Subcutaneous adipose tissue (tissue), 4 donors: ENCODE measurements around the gene TMED7. TPM values are rescaled to one million over a fixed set of nuclear protein-coding genes. Genes with fewer than 3 reads are reported as not detected.

Source experiments
- CTCF ChIP-seq: fragments of 450-650 bp; IDR thresholded peaks from one replicate; pipeline ENCODE4 v1.5.1; 2016; ENCODE audit warnings: low read depth, mild to moderate bottlenecking, control low read depth, antibody characterized with exemption, moderate library complexity
- total RNA-seq, 4 donors: library from RNA; depleted of rRNA; stranded (reverse); fragments of >200 nt; gene quantifications; one replicate each; pipeline ENCODE4 v1.1.0, GENCODE V29; 2016

The TMED7 gene
- total RNA-seq, 4 donors from 2014 or later, result 75.1 to 141 (median 77.4) TPM

DNA sequence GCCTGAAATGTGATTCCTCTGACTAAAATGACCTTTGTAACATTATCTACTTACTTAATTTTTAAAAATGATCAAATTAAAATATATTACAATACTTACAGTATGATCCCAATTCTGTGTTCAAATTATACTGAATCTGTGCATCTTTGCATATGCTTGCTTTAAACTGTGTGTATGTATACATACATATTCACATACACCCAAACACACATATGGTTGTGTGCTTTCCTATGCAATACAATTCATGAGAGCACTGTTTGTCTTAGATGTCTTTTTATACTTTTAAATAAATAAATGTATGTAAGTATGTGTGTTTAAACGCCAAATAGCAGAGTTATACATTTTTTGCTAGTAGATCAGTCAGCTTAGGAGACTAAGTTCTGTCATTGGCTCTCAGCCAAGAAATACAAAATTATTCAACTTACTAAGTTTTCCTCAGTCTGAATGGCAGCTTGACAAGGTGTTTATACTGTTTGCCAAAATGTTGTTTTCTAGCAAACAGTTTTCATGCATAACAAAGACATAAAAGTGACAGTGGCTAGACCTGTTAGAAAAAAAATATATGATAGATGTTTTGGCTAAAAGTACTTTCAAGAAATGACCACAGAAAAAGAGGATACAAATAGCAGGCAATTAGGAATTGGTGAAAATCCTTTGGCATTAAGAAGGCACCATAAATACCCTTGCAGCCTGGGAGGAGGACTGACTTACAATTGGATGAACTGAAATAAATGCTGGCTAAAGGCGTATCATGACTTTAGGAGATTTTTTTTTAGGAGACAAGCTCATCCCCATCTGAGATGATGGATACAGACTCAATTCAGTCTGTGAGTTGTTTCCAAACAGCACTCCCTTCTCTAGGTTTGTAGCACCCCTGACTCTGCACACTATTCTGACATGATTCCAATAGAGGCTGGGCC, 31.4 kb downstream of the TMED7 start:
- TF ChIP-seq CTCF, result no peak

- TF ChIP-seq CTCF, result no peak
Measured at GRCh38 chr5:115589043-115589442, 36.8 kb downstream of the TMED7 start.

GRCh38 chr5:115588640-115589039, 37.2 kb downstream of the TMED7 start:
- TF ChIP-seq CTCF, result no peak

- no peak for TF ChIP-seq CTCF
Measured at GRCh38 chr5:115586525-115587146, 39.2 kb downstream of the TMED7 start.

- no peak for TF ChIP-seq CTCF
Measured at GRCh38 chr5:115585265-115585664, 40.6 kb downstream of the TMED7 start.

DNA sequence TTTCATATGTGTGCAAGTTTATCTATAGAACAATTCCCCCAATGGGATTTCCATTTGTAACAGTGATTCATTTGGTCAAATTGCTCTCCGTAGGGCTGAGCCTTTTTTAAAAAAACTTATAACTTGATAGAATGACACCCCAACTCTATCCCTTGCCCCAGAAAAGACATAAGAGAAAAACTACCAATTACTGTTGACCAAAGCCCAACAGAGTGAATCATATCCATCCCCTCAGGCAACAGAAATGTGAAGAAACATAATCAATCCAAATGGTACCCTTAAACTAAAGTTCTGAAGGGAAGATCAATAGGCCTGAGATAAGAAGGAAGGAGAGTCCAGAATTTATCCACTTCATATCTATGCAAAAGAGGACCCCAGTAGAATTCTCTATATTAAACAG, 41.3 kb downstream of the TMED7 start:
- no peak for TF ChIP-seq CTCF

DNA sequence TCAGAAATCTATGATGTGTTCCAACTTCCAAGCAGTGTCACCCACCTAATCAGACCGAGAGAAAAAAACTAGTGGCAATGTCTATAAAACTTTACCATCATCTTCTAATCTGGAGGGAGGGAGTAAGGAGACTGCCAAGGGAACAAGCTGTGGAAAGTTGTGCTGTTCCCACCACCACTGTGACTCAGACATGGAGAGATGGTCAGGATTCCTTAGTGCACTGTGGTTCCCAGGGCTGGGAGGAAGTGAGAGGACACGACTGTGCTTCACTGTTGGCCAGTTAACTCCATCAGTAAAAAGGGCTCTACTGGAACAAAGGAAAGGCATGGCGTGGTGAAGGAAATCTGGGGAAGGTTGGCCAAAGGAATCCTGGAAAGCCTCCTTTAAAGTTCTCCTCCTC, 42.4 kb downstream of the TMED7 start:
- TF ChIP-seq CTCF, result no peak
